ENCODE data around the gene ANXA6. TPM values are rescaled to one million over a fixed set of nuclear protein-coding genes. Genes with fewer than 3 reads are reported as not detected.

The ANXA6 gene
- total RNA-seq, 1 experiment from 2014 or later: 98.7 TPM

GRCh38 chr5:151183456-151184245 lies 26.1 kb upstream of the ANXA6 start:
- H2AFZ ChIP-seq (ENCODE audit: low read length): no peak overlapping the region
- no peak overlapping the region for H3K4ac ChIP-seq (ENCODE audit: low read depth, low read length)
- DNase-seq: no peak
- no peak overlapping the region for H3K27ac Mint-ChIP-seq
- no peak overlapping the region for H2BK15ac ChIP-seq (ENCODE audit: low read depth, low read length)
- no peak overlapping the region for H3K56ac ChIP-seq (ENCODE audit: insufficient read length, low read depth, low read length)
- no peak overlapping the region for H4K8ac ChIP-seq (replicated peaks; ENCODE audit: insufficient read length, low read depth, low read length)
- no peak overlapping the region for H4K91ac ChIP-seq (ENCODE audit: insufficient read length, low read depth, low read length)
- H3K4me3 Mint-ChIP-seq: no peak overlapping the region
- WGBS (ENCODE audit: extremely low coverage, insufficient read length, low lambda C conversion rate): no CpG with 5 or more reads among the region's 7 CpGs
- H3T11ph ChIP-seq (ENCODE audit: low read length): no peak overlapping the region
- H3K27me3 ChIP-seq (ENCODE audit: insufficient read depth, low read length): no peaks in the 10 kb centered on the region
- H3K79me1 ChIP-seq (ENCODE audit: insufficient read depth, low read depth, low read length, poor library complexity, severe bottlenecking): no peaks in the 10 kb centered on the region
- H3K9ac ChIP-seq (ENCODE audit: extremely low read depth, insufficient read length, low read length): no peak overlapping the region
- H2BK5ac ChIP-seq (ENCODE audit: insufficient read length, low read length): no peak overlapping the region
- no peak overlapping the region for H3K18ac ChIP-seq (ENCODE audit: insufficient read length, low read depth, low read length)
- H3K4me2 ChIP-seq (ENCODE audit: insufficient read depth, insufficient read length, low read length): no peak overlapping the region
- TF ChIP-seq CTCF (conservative IDR thresholded peaks at IDR 0.05): no peak
- no peak overlapping the region for H2BK120ac ChIP-seq (ENCODE audit: low read depth, low read length, poor library complexity, severe bottlenecking)
- no peak overlapping the region for H2BK12ac ChIP-seq (ENCODE audit: insufficient read length, low read depth, low read length)
- H3K27me3 Mint-ChIP-seq (ENCODE audit: low read depth): peaks cover 2% of the 10 kb centered on the region; the same call in 1 of the 2 replicates
- peaks cover 3% of the 10 kb centered on the region; the same call in 1 of the 2 replicates for H3K4me1 ChIP-seq (ENCODE audit: insufficient read depth, low read length)
- no peak overlapping the region for H2AK5ac ChIP-seq (ENCODE audit: insufficient read length, low read length)
- H3K23ac ChIP-seq (ENCODE audit: insufficient read length, low read depth, low read length): no peak overlapping the region
- no peaks in the 10 kb centered on the region for H4K20me1 ChIP-seq (ENCODE audit: control insufficient read depth, insufficient read depth, insufficient read length)
- H3K36me3 Mint-ChIP-seq (ENCODE audit: insufficient read depth in 1 of 3, low read depth in 3 of 3): no peaks in the 10 kb centered on the region
- H4K5ac ChIP-seq (ENCODE audit: insufficient read length, low read depth, low read length): no peak overlapping the region
- H3K27ac ChIP-seq (ENCODE audit: insufficient read length, low read depth, low read length): no peak overlapping the region
- H3K23me2 ChIP-seq (ENCODE audit: insufficient read length, low read depth, low read length, poor library complexity, severe bottlenecking): no peaks in the 10 kb centered on the region
- H3K14ac ChIP-seq (ENCODE audit: insufficient read depth, low read length): no peak overlapping the region
- H3K9me3 Mint-ChIP-seq: no peaks in the 10 kb centered on the region
- H3K4me1 Mint-ChIP-seq: peaks cover 11 to 17% of the 10 kb centered on the region in 2 experiments
- H3K9me3 ChIP-seq (ENCODE audit: control insufficient read depth, low read depth, low read length): no peaks in the 10 kb centered on the region
- H2BK20ac ChIP-seq (ENCODE audit: low read depth, low read length, poor library complexity, severe bottlenecking): no peak overlapping the region
- H3K79me2 ChIP-seq (ENCODE audit: insufficient read depth, low read length): no peaks in the 10 kb centered on the region
